HG02973 (cell line): ENCODE results near the gene ALG1.
"Not testable (repeated sequence)": the region's sequence is repeated elsewhere in the genome, so short reads cannot be mapped to it uniquely, and the experiment has no call there.

ENCODE experiments used
- ATAC-seq: cut with Tn5 transposase; IDR thresholded peaks from one replicate; pipeline ENCODE4 v1.9.1; 2021; ENCODE audit warnings: moderate library complexity; ENCODE audit not compliant: unreplicated experiment

Gene ALG1

DNA sequence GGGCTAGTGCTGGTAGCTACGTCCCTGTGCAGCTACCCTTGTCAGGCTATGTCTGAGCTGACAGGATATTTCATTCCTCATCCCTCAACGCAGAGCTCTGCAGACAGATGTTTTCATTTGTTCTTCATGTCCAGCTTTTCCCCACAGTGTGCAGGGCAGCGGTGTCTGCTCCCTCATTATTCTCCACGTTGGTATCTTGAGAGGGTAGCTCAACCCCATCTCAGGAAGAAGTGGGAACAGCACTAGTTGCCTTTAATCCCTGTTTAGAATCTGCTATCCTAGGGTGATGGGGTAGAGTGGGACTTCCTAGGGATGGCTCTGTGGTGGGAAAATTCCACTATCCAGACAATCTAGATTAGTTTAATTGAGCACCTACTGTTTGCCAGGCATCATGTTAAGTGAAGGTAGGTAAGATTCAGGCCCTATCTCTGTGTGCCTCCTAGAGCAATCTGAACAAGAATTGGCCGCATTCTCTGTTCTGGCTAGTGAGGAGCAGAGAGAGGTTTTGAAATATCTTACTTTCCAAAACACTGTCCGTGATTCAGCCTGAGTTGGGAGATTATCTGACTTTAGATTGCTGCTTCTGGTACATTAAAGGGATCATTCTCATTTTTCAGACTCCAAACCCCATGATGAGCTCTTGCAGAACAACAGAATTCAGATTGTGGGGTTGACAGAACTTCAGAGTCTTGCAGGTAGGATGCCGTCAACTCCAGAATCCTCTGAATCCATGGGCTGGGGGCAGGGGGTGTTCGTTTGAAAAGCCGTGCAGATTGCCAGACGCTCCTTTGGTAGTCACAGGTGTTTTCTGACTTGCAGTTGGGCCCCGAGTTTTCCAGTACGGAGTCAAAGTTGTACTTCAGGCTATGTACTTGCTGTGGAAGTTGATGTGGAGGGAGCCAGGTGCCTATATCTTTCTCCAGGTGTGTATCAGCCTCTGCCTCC lies 963 bp downstream of the ALG1 start:
- ATAC-seq = no peak

GRCh38 chr16:5073279-5073629 lies 1.6 kb downstream of the ALG1 start:
- no peak for ATAC-seq

- ATAC-seq = not testable (repeated sequence)
Observed at GRCh38 chr16:5073771-5074170, 2.1 kb downstream of the ALG1 start.

DNA sequence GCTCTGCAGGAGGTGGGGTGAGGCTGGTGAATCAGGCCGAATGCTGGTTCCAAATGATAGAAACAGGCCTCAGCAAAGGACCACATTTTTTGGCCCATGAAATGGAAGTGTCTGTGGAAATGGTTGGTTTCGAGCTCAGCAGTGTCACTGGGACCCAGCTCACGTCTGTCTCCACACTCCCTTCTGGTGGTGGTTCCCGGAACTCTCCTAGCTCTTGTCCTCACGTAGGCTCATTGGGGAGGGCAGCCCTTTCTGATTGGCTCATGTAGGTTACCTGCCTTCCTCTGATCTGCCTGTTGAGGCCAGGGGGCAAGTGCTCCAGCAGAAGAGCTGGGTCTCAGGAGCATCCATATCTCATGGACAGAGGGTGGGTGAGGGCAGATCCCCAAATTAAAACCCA lies 4.0 kb downstream of the ALG1 start:
- no peak for ATAC-seq

DNA sequence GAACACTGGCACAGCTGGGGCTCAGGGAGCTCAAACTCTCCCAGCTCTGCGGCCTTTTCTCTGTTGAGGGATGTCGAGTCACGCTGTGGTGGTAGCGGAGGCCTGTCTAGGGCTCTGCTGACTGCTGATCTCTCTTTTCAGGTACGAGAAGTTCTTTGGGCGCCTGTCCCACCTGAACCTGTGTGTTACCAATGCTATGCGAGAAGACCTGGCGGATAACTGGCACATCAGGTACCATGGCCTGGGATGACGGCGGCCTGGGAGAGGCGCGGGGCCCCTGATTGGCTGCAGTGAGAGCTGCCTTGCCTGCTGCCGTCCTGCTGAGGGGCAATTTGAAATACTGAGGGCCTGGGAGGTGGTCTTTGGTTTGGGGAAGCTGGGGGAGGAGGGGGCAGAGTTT lies 5.7 kb downstream of the ALG1 start:
- ATAC-seq = no peak

DNA sequence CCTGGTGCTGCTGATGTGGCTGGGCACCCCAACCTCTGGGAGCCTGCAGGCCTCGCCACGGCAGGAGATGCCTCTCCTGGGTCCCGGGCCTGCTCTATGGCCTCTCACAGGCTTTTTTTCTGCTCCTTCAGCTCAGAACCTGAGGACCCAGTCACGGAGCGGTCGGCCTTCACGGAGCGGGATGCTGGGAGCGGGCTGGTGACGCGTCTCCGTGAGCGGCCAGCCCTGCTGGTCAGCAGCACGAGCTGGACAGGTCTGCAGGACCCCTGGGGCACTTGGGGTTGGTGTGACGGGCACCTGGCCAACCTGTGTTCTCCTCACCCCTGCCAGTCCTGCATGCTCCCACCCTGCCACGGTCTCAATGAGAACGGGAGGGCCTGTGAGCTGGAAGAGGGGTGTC lies 7.0 kb downstream of the ALG1 start:
- ATAC-seq = no peak

GRCh38 chr16:5080461-5080860 lies 8.8 kb downstream of the ALG1 start:
- ATAC-seq = not testable (repeated sequence)

- ATAC-seq = not testable (repeated sequence)
Observed at GRCh38 chr16:5080996-5081395, 9.4 kb downstream of the ALG1 start.

DNA sequence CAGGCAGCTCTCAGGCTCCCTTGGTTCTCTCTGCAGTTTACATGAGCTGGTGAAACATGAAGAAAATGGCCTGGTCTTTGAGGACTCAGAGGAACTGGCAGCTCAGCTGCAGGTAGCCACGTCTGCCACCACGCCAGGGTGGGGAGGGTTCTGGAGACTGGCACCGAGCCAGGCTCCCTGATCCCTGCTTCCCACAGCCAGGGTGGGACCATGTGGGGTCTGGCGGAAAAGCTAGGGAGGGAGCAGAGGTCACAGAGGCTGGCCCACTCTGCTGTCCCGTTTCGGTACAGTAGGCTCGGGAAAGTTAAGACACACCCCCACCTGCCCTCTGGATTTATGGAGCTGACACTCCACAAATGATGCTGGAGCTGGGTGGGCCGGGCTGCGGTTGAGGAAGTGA lies 12.0 kb downstream of the ALG1 start:
- ATAC-seq = not testable (repeated sequence)

- ATAC-seq = not testable (repeated sequence)
Observed at GRCh38 chr16:5084099-5084731, 12.6 kb downstream of the ALG1 start.

- ATAC-seq = not testable (repeated sequence)
Observed at GRCh38 chr16:5084802-5085201, 13.2 kb downstream of the ALG1 start.

DNA sequence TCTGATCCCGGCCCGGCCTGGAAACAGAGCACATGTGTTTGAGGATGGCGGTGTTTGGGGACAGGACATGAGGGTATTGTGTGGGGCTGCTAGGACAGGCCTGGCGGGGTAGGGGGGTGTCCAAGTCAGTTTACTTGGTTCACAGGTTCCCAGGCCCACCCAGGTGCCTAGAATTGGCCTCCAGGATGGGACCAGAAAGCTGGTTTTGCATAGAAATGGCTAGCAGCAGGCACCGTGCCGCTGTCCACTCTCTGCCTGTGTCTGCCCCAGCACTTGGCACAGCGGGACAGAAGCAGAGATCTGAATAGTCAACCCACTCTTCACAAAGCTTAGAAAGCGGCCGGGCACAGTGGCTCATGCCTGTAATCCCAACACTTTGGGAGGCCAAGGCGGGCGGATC lies 14.1 kb downstream of the ALG1 start:
- not testable (repeated sequence) for ATAC-seq

GRCh38 chr16:5088086-5088790 lies 16.6 kb downstream of the ALG1 start:
- ATAC-seq = not testable (repeated sequence)

- not testable (repeated sequence) for ATAC-seq
Observed at GRCh38 chr16:5088936-5089335, 17.3 kb downstream of the ALG1 start.

- ATAC-seq = not testable (repeated sequence)
Observed at GRCh38 chr16:5089911-5090555, 18.4 kb downstream of the ALG1 start.

GRCh38 chr16:5090592-5090991 lies 18.9 kb downstream of the ALG1 start:
- ATAC-seq = not testable (repeated sequence)

- not testable (repeated sequence) for ATAC-seq
Observed at GRCh38 chr16:5093081-5093480, 21.4 kb downstream of the ALG1 start.

GRCh38 chr16:5093746-5094145 lies 22.1 kb downstream of the ALG1 start:
- ATAC-seq = not testable (repeated sequence)

GRCh38 chr16:5095145-5095830 lies 23.6 kb downstream of the ALG1 start:
- not testable (repeated sequence) for ATAC-seq

DNA sequence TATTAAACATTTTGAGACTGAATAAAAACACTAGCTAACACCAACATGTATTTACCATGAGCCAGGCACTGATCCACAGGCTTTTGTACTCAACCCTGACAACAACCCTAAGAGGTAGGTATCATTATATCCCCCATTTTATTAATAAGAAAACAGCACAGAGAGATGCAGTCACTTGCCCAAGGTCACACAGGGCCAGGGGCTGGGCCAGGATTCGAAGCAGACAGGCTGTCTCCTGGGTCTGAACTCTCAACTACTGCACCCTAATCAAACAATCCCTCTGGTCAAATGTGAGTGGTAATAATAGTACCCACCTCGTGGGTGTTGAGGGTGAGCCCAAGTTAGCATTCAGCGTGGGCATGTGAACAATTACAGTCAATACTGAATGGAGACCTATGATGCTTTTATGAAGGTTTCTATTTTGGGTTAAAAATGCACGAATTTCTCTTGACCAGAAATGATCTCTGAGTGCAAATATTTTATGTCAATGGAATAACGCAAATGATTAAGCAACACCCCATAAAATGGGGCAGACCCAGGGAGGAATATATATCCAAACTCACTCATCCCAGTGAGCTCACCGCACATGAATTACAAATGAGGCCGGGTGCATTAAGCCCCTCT lies 24.9 kb downstream of the ALG1 start:
- not testable (repeated sequence) for ATAC-seq
